ENCODE results near the gene RASGRP2.
"Not testable (repeated sequence)": the region's sequence is repeated elsewhere in the genome, so short reads cannot be mapped to it uniquely, and the experiment has no call there.

RASGRP2 gene

GRCh38 chr11:64718084-64718779 is 25.7 kb downstream of the RASGRP2 start:
- no peak for DNase-seq (ENCODE audit: low spot score)

DNA sequence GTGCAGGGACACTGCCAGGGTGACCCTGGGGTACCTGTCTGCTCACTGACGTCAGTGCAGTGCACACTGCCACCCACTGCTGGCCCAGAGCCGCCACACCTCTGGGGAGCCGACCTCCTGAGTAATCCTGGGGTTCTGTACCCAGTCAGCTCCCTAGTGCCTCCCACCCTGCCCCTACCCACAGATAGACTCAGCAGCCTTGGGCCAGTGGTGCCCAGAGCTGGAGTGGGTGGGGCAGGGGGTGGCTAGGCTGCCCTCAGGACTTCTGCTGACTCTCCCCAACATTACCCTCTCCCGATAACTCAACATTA is 26.7 kb downstream of the RASGRP2 start:
- DNase-seq (ENCODE audit: low spot score): no peak

DNA sequence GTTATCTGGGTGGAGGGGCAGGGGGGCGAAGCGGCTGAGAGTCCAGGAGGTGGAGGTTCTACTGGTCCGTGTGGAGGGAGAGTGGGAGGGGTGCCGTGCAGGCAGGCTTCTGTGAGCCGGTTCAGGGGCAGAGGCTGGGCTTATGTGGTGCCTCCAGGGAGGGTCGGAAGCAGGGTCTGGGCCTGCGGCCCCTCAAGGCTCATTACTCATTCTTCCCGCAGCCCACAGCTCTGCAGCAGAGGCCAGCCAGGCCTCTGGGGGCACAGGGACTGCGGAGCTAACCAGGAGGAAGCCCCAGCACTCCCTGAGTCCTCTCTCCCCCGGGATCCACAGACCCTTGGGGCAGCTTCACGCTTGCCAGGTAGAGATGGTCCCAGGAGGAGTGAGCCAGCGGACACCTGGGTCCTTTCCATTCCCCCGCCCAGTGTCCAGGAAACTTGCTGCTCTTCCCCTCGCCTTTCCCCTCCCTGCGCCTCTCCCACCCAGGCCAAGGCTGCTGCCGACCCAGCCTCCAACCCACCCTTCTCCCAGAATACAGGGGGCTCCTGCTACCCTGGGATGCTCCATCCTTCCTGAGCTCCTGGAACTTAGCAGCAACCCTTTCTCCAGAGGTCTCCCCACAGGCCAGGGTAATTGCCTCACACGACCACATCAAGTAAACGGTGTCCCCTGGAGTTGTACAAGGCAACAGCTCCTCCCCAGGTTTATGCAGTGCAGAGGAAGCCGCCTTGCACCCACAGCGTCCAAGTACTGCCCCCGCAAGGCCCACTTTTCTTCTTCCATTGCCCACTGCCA is 27.3 kb downstream of the RASGRP2 start:
- DNase-seq (ENCODE audit: low spot score): no peak

GRCh38 chr11:64715756-64716472 is 28.0 kb downstream of the RASGRP2 start:
- no peak for DNase-seq (ENCODE audit: low spot score)

GRCh38 chr11:64715110-64715509 is 28.8 kb downstream of the RASGRP2 start:
- no peak for DNase-seq (ENCODE audit: low spot score)

DNA sequence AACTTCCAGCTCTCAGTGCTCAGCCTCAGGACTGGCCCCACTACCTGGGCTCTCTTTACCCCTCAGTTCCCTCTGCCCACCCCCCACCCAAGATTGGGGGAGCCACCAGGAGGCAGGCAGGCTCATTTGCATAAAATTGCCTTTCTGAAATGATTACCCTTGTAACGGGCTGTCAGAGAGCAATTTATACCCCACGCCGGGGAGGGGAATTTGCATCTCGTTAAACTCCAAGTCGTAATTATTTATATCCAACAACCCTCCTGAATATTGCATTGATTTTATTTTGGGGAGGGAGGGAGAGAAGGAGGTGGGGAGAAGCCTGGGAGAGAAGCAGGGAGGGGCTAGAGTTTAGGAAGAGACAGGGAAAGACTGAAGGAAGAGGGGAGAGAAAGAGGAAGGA is 29.3 kb downstream of the RASGRP2 start:
- DNase-seq (ENCODE audit: low spot score): no peak

- no peak for DNase-seq (ENCODE audit: low spot score)
Observed at GRCh38 chr11:64713781-64714363, 30.1 kb downstream of the RASGRP2 start.

DNA sequence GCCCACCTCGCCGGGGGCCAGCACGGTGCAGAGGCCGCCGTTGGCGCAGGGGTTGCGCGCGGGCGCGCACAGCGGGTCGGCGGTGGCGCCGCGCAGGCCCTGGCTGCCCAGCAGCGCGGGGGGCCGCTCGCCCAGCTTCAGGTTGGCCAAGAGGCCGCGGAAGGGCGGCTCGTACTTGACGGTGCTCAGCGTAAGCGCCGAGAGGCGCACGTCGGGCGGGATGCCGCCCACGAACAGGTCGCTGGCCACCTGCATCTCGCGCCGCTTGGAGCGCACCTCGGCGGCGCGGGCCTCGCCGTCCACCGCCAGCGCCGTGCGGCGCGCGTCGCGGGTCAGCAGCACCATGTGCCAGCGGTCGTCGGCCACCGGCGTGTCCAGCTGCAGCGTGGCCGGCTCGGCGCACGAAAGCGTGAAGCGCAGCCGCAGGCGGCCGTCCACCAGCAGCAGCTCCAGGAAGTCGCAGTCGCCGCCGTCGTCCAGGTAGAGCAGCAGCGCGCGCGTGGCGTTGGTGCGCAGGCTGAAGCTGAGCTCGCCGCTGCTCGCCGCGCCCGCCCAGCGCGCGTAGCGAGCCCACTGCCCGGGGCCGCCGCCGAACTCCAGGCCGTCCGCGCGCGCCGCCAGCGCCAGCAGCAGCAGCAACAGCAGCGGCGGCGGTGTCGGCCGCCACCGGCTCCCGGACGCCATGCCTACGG is 30.8 kb downstream of the RASGRP2 start:
- DNase-seq (ENCODE audit: low spot score): no peak

DNA sequence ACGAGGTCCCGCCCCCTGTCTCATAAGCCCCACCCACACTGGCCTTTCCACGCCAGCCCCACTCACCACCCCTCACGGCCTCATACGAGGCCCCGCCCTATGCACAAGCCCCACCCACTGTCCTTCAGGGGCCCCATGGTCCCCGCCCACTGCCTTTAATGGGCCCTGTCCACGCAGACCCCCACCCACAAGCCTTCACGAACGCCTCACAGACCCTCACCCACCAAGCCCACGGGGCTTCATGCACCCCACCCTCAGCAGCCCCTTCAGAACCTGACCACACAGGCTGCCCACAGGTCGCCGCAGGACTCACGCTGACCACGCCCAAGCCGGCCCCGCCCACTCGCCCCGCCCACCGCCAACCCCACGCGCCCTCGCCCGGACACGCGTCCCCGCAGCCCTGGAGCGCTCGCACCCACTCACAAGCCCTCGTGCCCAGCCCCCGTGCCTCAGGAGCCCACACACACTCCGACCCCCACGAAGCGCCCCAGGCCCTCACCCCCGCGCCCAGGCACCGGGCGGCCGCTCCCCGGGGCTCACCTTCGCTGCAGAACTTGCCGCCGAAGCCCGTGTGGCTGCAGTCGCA is 31.4 kb downstream of the RASGRP2 start:
- DNase-seq (ENCODE audit: low spot score): no peak

GRCh38 chr11:64711956-64712362 is 32.0 kb downstream of the RASGRP2 start:
- DNase-seq (ENCODE audit: low spot score): no peak

- DNase-seq (ENCODE audit: low spot score): no peak
Observed at GRCh38 chr11:64711138-64711955, 32.6 kb downstream of the RASGRP2 start.

- no peak for DNase-seq (ENCODE audit: low spot score)
Observed at GRCh38 chr11:64710418-64711137, 33.4 kb downstream of the RASGRP2 start.

- DNase-seq (ENCODE audit: low spot score): no peak
Observed at GRCh38 chr11:64705501-64705900, 38.4 kb downstream of the RASGRP2 start.

GRCh38 chr11:64703048-64703447 is 40.9 kb downstream of the RASGRP2 start:
- no peak for DNase-seq (ENCODE audit: low spot score)

DNA sequence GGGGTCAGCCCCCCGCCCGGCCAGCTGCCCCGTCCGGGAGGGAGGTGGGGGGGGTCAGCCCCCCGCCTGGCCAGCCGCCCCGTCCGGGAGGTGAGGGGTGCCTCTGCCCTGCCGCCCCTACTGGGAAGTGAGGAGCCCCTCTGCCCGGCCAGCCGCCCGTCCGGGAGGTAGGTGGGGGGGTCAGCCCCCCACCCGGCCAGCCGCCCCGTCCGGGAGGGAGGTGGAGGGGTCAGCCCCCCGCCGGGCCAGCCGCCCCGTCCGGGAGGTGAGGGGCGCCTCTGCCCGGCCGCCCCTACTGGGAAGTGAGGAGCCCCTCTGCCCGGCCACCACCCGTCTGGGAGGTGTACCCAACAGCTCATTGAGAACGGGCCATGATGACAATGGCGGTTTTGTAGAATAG is 42.0 kb downstream of the RASGRP2 start:
- not testable (repeated sequence) for DNase-seq (ENCODE audit: low spot score)

DNA sequence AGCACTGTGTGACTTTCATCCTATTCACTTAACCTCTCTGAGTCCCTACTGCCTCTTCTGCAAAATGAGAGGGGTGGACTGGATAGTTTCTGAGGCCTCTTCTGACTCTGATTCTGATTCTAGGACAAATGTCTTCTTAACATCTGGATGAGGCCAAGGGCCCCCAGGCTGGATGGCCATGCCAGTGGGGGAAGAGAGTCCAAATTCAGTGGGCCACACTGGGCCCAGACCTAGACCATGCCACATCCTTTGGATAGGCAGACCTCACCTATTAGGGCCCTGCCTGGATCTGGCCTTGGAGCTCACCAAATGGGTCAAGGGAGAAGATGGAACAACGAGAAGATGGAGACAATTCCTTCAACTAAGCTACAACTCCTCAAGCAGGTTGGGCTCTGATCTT is 45.5 kb downstream of the RASGRP2 start:
- DNase-seq (ENCODE audit: low spot score): no peak

GRCh38 chr11:64697663-64698375 is 46.1 kb downstream of the RASGRP2 start:
- no peak for DNase-seq (ENCODE audit: low spot score)

- no peak for DNase-seq (ENCODE audit: low spot score)
Observed at GRCh38 chr11:64696045-64696444, 47.9 kb downstream of the RASGRP2 start.

- DNase-seq (ENCODE audit: low spot score): no peak
Observed at GRCh38 chr11:64695548-64695947, 48.4 kb downstream of the RASGRP2 start.

Measured in RKO (cell line).